Stimulated activated CD4-positive, alpha-beta T cell treated with anti-CD3 and anti-CD28 coated beads, Interleukin-1b, Interleukin-23, amount 100 ng/mL, for 1 hour (primary cell): Measurements from ENCODE around the gene TMEM95.

Experiments used
- DNase-seq, 2 donors: peaks; one replicate each; pipeline ENCODE4 v3.0.0-alpha.2; 2020; ENCODE audit warnings: low read depth in 2 of 2

The TMEM95 gene

GRCh38 chr17:7355053-7355452 is at the start of gene TMEM95:
Gene TMEM95, plus strand, starts transcription at chr17:7355156. Its CDS starts 49 bp downstream, at chr17:7355205.
- DNase-seq = no peak

- DNase-seq = peak; percentile 100
These were observed 47.9 kb upstream of the TMEM95 start, which contains the start of gene EIF5A for GRCh38 chr17:7306911-7307685. Gene EIF5A, plus strand, starts transcription at chr17:7307628. Its CDS starts 2,008 bp downstream, at chr17:7309636.

- no peak for DNase-seq
These were observed 47.0 kb upstream of the TMEM95 start for GRCh38 chr17:7307686-7308624.

GRCh38 chr17:7308625-7309433 is 46.1 kb upstream of the TMEM95 start:
- peak; percentile 62 to 76 for DNase-seq

- DNase-seq = no peak
These were observed 45.3 kb upstream of the TMEM95 start for GRCh38 chr17:7309628-7310027.

- no peak for DNase-seq
These were observed 43.7 kb upstream of the TMEM95 start for GRCh38 chr17:7311110-7311705.

GRCh38 chr17:7312432-7313087 is 42.4 kb upstream of the TMEM95 start:
- DNase-seq = no peak

- DNase-seq = no peak
These were observed 41.7 kb upstream of the TMEM95 start for GRCh38 chr17:7313088-7313889.

- DNase-seq = no peak
These were observed 40.9 kb upstream of the TMEM95 start for GRCh38 chr17:7313890-7314718.

- DNase-seq = peak; percentile 70 to 86
These were observed 40.0 kb upstream of the TMEM95 start, which contains the start of gene GPS2 for GRCh38 chr17:7314719-7315569. Gene GPS2, minus strand, starts transcription at chr17:7315360. Its CDS starts 308 bp downstream, at chr17:7315052.

GRCh38 chr17:7315570-7316235 is 39.3 kb upstream of the TMEM95 start:
- no peak for DNase-seq

- no peak for DNase-seq
These were observed 37.7 kb upstream of the TMEM95 start for GRCh38 chr17:7317161-7317803.

GRCh38 chr17:7318121-7318860 is 36.7 kb upstream of the TMEM95 start:
- DNase-seq = no peak

GRCh38 chr17:7321466-7321865 is 33.5 kb upstream of the TMEM95 start:
- no peak for DNase-seq

- no peak for DNase-seq
These were observed 32.3 kb upstream of the TMEM95 start for GRCh38 chr17:7322520-7323194.
